Measurements from ENCODE around the gene NFRKB.

Gene NFRKB

DNA sequence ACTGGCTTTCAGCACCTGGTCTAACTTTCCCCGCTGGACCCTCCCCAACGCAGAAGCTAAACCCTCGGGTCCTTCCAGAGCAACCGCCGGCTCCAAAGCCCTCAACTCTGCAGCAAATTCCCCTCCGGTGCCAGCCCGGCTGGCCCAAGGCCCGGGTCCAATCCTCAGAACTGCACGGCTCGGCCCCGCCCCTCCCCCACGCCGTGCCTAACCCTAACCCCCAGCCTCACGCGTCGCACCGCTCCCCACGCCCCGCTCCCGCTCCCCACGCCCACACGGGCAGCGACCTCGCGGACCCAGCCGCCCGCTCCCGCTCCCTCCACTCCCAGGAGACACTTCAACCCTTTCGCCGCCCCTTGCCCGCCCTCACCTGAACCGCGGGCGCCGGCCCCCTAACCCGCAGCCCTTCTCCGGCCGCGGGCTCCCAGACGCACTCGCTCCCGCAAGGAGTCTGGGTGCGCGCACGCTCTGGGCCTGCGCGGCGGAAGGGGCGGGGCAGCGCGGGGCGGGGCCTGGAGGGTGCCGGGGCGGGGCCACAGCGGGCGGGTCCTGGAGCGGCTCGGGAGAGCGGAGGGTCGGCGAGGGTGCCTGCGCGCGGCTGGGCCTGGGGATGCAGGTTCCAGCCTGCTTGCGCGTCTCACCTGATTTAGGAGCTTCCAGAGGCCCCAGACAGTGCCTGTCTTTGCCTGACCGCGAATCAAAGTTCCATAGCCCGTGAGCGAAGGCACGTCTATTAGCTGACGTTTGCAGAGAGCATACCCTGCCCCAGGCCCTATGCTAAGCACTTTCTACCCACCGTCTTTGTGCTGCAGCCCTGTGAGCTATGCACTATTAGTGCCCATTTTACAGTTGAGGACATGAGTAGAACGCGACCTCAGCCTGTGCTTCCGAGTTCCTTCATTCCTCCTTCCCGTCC, at the start of gene NFRKB:
TSS of gene NFRKB (minus strand) at position 453 of the 916 bp plus-strand sequence. CDS start 2,729 bp downstream, outside the sequence.
- no peaks in the 10 kb centered on the region for H3K27me3 ChIP-seq (ENCODE audit: control insufficient read depth, insufficient read depth, low read length)
- H3K9ac ChIP-seq (ENCODE audit: low read length): peak within 1 kb of the TSS; percentile 74
- peaks cover 8% of the 10 kb centered on the region; the same call in 1 of the 2 replicates for H3K4me1 ChIP-seq (ENCODE audit: control insufficient read depth, insufficient read depth, low read length)
- H3K36me3 ChIP-seq (ENCODE audit: control insufficient read depth, insufficient read depth, low read length): peaks cover 33% of the 10 kb centered on the region
- H3K4me3 ChIP-seq (ENCODE audit: low read depth, low read length): peak within 1 kb of the TSS; percentile 84
- no peaks in the 10 kb centered on the region for H3K9me3 ChIP-seq (ENCODE audit: control insufficient read depth, insufficient read depth, low read depth, low read length)
- H3K27ac ChIP-seq (ENCODE audit: low read depth, low read length): peak within 1 kb of the TSS; percentile 73; the same call in 1 of the 2 replicates

- no peak overlapping the region for H3K4me3 ChIP-seq (ENCODE audit: low read depth, low read length)
- no peak overlapping the region for H3K9ac ChIP-seq (ENCODE audit: low read length)
- H3K27me3 ChIP-seq (ENCODE audit: control insufficient read depth, insufficient read depth, low read length): no peaks in the 10 kb centered on the region
- H3K27ac ChIP-seq (ENCODE audit: low read depth, low read length): no peak overlapping the region
- no peaks in the 10 kb centered on the region for H3K9me3 ChIP-seq (ENCODE audit: control insufficient read depth, insufficient read depth, low read depth, low read length)
- peaks cover 15% of the 10 kb centered on the region for H3K36me3 ChIP-seq (ENCODE audit: control insufficient read depth, insufficient read depth, low read length)
- H3K4me1 ChIP-seq (ENCODE audit: control insufficient read depth, insufficient read depth, low read length): peaks cover 8% of the 10 kb centered on the region; the same call in 1 of the 2 replicates
Observed at GRCh38 chr11:129944696-129945095, 49.3 kb upstream of the NFRKB start.

GRCh38 chr11:129943036-129943435, 47.7 kb upstream of the NFRKB start:
- H3K36me3 ChIP-seq (ENCODE audit: control insufficient read depth, insufficient read depth, low read length): peaks cover 15% of the 10 kb centered on the region
- no peaks in the 10 kb centered on the region for H3K9me3 ChIP-seq (ENCODE audit: control insufficient read depth, insufficient read depth, low read depth, low read length)
- H3K4me1 ChIP-seq (ENCODE audit: control insufficient read depth, insufficient read depth, low read length): peaks cover 13% of the 10 kb centered on the region
- no peak overlapping the region for H3K9ac ChIP-seq (ENCODE audit: low read length)
- H3K27ac ChIP-seq (ENCODE audit: low read depth, low read length): no peak overlapping the region
- H3K4me3 ChIP-seq (ENCODE audit: low read depth, low read length): no peak overlapping the region
- no peaks in the 10 kb centered on the region for H3K27me3 ChIP-seq (ENCODE audit: control insufficient read depth, insufficient read depth, low read length)

DNA sequence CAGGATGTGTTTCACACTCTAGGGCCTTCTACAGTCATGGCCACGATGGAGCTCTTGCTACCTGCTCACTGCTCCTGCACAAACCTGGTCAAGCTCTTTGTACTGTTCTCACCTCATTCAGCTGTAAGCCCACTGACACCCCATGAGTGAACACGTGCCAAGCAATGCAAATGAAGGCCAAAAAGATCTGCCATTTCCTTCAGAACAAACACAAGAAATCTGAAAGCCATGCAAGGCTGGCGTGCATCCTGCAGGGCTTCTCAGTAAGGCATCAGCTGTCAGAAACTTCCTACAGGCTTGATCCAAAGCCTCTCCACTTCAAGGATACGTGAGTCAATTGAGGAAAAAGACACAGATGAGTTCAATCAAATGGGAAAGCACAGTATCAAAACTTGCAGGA, 44.1 kb upstream of the NFRKB start:
- no peaks in the 10 kb centered on the region; the same call in 1 of the 2 replicates for H3K36me3 ChIP-seq (ENCODE audit: control insufficient read depth, insufficient read depth, low read length)
- H3K4me3 ChIP-seq (ENCODE audit: low read depth, low read length): no peak overlapping the region
- H3K9ac ChIP-seq (ENCODE audit: low read length): no peak overlapping the region
- peaks cover 31% of the 10 kb centered on the region for H3K4me1 ChIP-seq (ENCODE audit: control insufficient read depth, insufficient read depth, low read length)
- no peaks in the 10 kb centered on the region for H3K27me3 ChIP-seq (ENCODE audit: control insufficient read depth, insufficient read depth, low read length)
- no peak overlapping the region for H3K27ac ChIP-seq (ENCODE audit: low read depth, low read length)
- no peaks in the 10 kb centered on the region for H3K9me3 ChIP-seq (ENCODE audit: control insufficient read depth, insufficient read depth, low read depth, low read length)

DNA sequence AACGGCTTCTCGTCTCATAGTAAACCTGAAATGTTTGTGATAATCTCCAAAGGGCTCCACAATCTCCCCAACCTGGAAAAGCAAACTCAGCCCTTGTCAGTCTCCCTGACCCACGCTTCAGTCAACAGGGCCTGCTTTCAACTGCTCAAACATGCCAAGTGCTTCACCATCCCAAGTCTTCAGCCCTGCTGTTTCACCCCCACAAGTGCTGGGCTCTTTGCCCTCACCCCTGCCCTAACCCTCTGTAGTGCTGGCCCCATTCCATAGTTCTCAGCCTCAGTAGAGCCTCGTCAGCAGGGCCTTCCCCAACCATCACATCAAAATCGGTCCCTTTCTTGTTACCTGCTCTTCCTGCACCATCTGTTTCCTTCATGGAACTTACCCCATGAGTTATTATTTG, 43.4 kb upstream of the NFRKB start:
- H3K4me1 ChIP-seq (ENCODE audit: control insufficient read depth, insufficient read depth, low read length): peaks cover 31% of the 10 kb centered on the region
- H3K27ac ChIP-seq (ENCODE audit: low read depth, low read length): no peak overlapping the region
- H3K4me3 ChIP-seq (ENCODE audit: low read depth, low read length): no peak overlapping the region
- H3K9me3 ChIP-seq (ENCODE audit: control insufficient read depth, insufficient read depth, low read depth, low read length): no peaks in the 10 kb centered on the region
- H3K9ac ChIP-seq (ENCODE audit: low read length): no peak overlapping the region
- H3K36me3 ChIP-seq (ENCODE audit: control insufficient read depth, insufficient read depth, low read length): peaks cover 5% of the 10 kb centered on the region
- H3K27me3 ChIP-seq (ENCODE audit: control insufficient read depth, insufficient read depth, low read length): no peaks in the 10 kb centered on the region

- H3K9me3 ChIP-seq (ENCODE audit: control insufficient read depth, insufficient read depth, low read depth, low read length): no peaks in the 10 kb centered on the region
- H3K4me1 ChIP-seq (ENCODE audit: control insufficient read depth, insufficient read depth, low read length): peaks cover 31% of the 10 kb centered on the region
- H3K27ac ChIP-seq (ENCODE audit: low read depth, low read length): peak overlapping the region; percentile 31; the same call in 1 of the 2 replicates
- H3K4me3 ChIP-seq (ENCODE audit: low read depth, low read length): no peak overlapping the region
- no peak overlapping the region for H3K9ac ChIP-seq (ENCODE audit: low read length)
- peaks cover 7% of the 10 kb centered on the region for H3K36me3 ChIP-seq (ENCODE audit: control insufficient read depth, insufficient read depth, low read length)
- no peaks in the 10 kb centered on the region for H3K27me3 ChIP-seq (ENCODE audit: control insufficient read depth, insufficient read depth, low read length)
Observed at GRCh38 chr11:129937592-129938238, 42.3 kb upstream of the NFRKB start.

DNA sequence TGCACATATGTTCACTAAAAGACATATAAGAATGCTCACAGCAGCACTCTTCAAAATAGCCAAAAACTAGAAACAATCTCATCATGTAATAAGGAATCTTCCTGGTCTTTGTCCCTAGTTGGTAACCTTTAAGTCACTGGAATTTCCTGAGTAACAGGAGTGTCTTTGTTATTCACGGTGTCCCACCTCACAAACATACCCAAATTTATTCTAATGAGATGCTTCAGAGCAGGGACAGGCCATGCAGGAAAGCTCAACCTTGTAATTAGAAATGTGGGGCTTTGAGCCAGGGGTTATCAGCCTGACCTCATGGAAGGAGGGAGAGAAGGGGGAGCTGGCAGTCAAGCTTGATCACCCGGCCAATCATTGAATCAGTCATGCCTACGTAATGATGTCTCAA, 40.3 kb upstream of the NFRKB start:
- no peaks in the 10 kb centered on the region for H3K9me3 ChIP-seq (ENCODE audit: control insufficient read depth, insufficient read depth, low read depth, low read length)
- H3K9ac ChIP-seq (ENCODE audit: low read length): no peak overlapping the region
- peaks cover 16% of the 10 kb centered on the region for H3K36me3 ChIP-seq (ENCODE audit: control insufficient read depth, insufficient read depth, low read length)
- H3K27me3 ChIP-seq (ENCODE audit: control insufficient read depth, insufficient read depth, low read length): no peaks in the 10 kb centered on the region
- H3K27ac ChIP-seq (ENCODE audit: low read depth, low read length): peak overlapping the region; percentile 56
- H3K4me3 ChIP-seq (ENCODE audit: low read depth, low read length): no peak overlapping the region
- H3K4me1 ChIP-seq (ENCODE audit: control insufficient read depth, insufficient read depth, low read length): peaks cover 31% of the 10 kb centered on the region

DNA sequence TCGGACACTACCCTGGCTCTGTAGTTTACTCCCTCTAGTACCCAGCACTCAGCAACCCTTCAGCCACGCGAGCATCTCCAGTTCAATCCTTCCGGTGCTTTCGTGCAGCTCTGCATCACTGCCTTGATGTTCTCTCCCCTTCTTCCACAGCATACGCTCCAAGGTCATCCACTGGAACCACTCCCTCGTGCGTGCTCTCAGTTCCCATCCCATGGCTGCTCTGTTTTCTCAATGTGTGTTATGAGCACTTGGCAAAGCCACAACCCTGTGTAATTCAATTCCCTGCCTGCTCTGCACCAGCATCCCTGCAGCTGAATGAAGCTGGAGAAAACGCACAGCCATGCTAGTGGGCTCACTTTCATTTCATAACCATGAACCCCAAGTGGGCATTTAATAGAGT, 38.5 kb upstream of the NFRKB start:
- Histone ChIP-seq H3K27me3 (ENCODE audit: control insufficient read depth, insufficient read depth, low read length) (no peaks in the 10 kb centered on the region), H3K4me1 (ENCODE audit: control insufficient read depth, insufficient read depth, low read length) (peaks cover 31% of the 10 kb centered on the region), H3K9me3 (ENCODE audit: control insufficient read depth, insufficient read depth, low read depth, low read length) (no peaks in the 10 kb centered on the region), H3K4me3 (ENCODE audit: low read depth, low read length) (no peak overlapping the region), H3K36me3 (ENCODE audit: control insufficient read depth, insufficient read depth, low read length) (peaks cover 31% of the 10 kb centered on the region), H3K27ac (ENCODE audit: low read depth, low read length) (no peak overlapping the region), H3K9ac (ENCODE audit: low read length) (no peak overlapping the region)

- H3K9ac ChIP-seq (ENCODE audit: low read length): no peak overlapping the region
- H3K4me1 ChIP-seq (ENCODE audit: control insufficient read depth, insufficient read depth, low read length): peaks cover 29% of the 10 kb centered on the region
- no peak overlapping the region for H3K27ac ChIP-seq (ENCODE audit: low read depth, low read length)
- H3K9me3 ChIP-seq (ENCODE audit: control insufficient read depth, insufficient read depth, low read depth, low read length): no peaks in the 10 kb centered on the region
- no peaks in the 10 kb centered on the region for H3K27me3 ChIP-seq (ENCODE audit: control insufficient read depth, insufficient read depth, low read length)
- peaks cover 34% of the 10 kb centered on the region for H3K36me3 ChIP-seq (ENCODE audit: control insufficient read depth, insufficient read depth, low read length)
- no peak overlapping the region for H3K4me3 ChIP-seq (ENCODE audit: low read depth, low read length)
Observed at GRCh38 chr11:129933262-129933661, 37.9 kb upstream of the NFRKB start.

GRCh38 chr11:129932381-129933067, 37.1 kb upstream of the NFRKB start:
- no peak overlapping the region for H3K4me3 ChIP-seq (ENCODE audit: low read depth, low read length)
- no peaks in the 10 kb centered on the region for H3K27me3 ChIP-seq (ENCODE audit: control insufficient read depth, insufficient read depth, low read length)
- H3K9me3 ChIP-seq (ENCODE audit: control insufficient read depth, insufficient read depth, low read depth, low read length): no peaks in the 10 kb centered on the region
- no peak overlapping the region for H3K9ac ChIP-seq (ENCODE audit: low read length)
- H3K4me1 ChIP-seq (ENCODE audit: control insufficient read depth, insufficient read depth, low read length): peaks cover 22% of the 10 kb centered on the region
- peaks cover 34% of the 10 kb centered on the region for H3K36me3 ChIP-seq (ENCODE audit: control insufficient read depth, insufficient read depth, low read length)
- H3K27ac ChIP-seq (ENCODE audit: low read depth, low read length): 0 out of 2 replicates have a peak overlapping the region, but pooled peaks have one; percentile 7

All from HUES6 (cell line).